GM12891 (cell line): ENCODE measurements around the gene BARHL2.

Source experiments
- PAX5 ChIP-seq: IDR thresholded peaks from 2 replicates; pipeline ENCODE4 v1.6.1; 2011; ENCODE audit warnings: low read length, moderate library complexity, mild to moderate bottlenecking; ENCODE audit not compliant: insufficient read depth, severe bottlenecking
- POLR2A ChIP-seq: IDR thresholded peaks from 2 replicates; pipeline ENCODE4 v1.6.1; 2011; ENCODE audit warnings: low read depth, low read length, control low read depth
- POLR2AphosphoS5 ChIP-seq: IDR thresholded peaks from 2 replicates; pipeline ENCODE4 v1.6.1; 2011; ENCODE audit warnings: low read depth, low read length, control low read depth
- POU2F2 ChIP-seq: IDR thresholded peaks from 2 replicates; pipeline ENCODE4 v1.6.1; 2011; ENCODE audit warnings: low read depth, mild to moderate bottlenecking, control low read depth, low read length, moderate library complexity
- SPI1 ChIP-seq: IDR thresholded peaks from 2 replicates; pipeline ENCODE4 v1.6.1; 2011; ENCODE audit warnings: low read depth, low read length, control low read depth
- TAF1 ChIP-seq: IDR thresholded peaks from 2 replicates; pipeline ENCODE4 v1.6.1; 2011; ENCODE audit warnings: low read depth, low read length, control low read depth

- no peak for TF ChIP-seq POLR2A
- no peak for TF ChIP-seq TAF1
- no peak for TF ChIP-seq POLR2AphosphoS5
- no peak for TF ChIP-seq SPI1
- TF ChIP-seq PAX5: no peak
- TF ChIP-seq POU2F2: no peak
These were observed 11.1 kb downstream of the BARHL2 start for GRCh38 chr1:90705956-90706355.
